Measurements from ENCODE around the gene COMMD9.

COMMD9 gene

GRCh38 chr11:36305047-36305446 is 15.8 kb upstream of the COMMD9 start:
- no peaks in the 10 kb centered on the region for H4K20me1 ChIP-seq (ENCODE audit: insufficient read depth, low read length)
- no peak overlapping the region for H3K4me2 ChIP-seq (ENCODE audit: low read length)
- no peak for TF ChIP-seq CTCF (IDR thresholded peaks at IDR 0.05; ENCODE audit: low read depth, low read length)
- TF ChIP-seq EZH2phosphoT487 (IDR thresholded peaks at IDR 0.05; ENCODE audit: low read depth): no peak
- H3K4me3 ChIP-seq (ENCODE audit: low read length): no peak overlapping the region
- no peak overlapping the region for H3K27ac ChIP-seq (ENCODE audit: low read length)
- no peaks in the 10 kb centered on the region for H3K79me2 ChIP-seq (ENCODE audit: low read length)
- no peaks in the 10 kb centered on the region for H3K9me3 ChIP-seq (ENCODE audit: insufficient read depth, low read length)
- no peak overlapping the region for H2AFZ ChIP-seq (ENCODE audit: low read depth, low read length)
- H3K27me3 ChIP-seq (ENCODE audit: low read depth, low read length): 0 out of 2 replicates have a peak, but pooled peaks cover 7% of the 10 kb centered on the region
- H3K9ac ChIP-seq (ENCODE audit: low read length): no peak overlapping the region
- peaks cover 9% of the 10 kb centered on the region; the same call in 1 of the 2 replicates for H3K4me1 ChIP-seq (ENCODE audit: low read length)
- H3K36me3 ChIP-seq (replicated peaks; ENCODE audit: low read depth, low read length): no peaks in the 10 kb centered on the region

- peaks cover 9% of the 10 kb centered on the region; the same call in 1 of the 2 replicates for H3K4me1 ChIP-seq (ENCODE audit: low read length)
- H4K20me1 ChIP-seq (ENCODE audit: insufficient read depth, low read length): no peaks in the 10 kb centered on the region
- no peak overlapping the region for H3K9ac ChIP-seq (ENCODE audit: low read length)
Observed at GRCh38 chr11:36304351-36304750, 15.1 kb upstream of the COMMD9 start.

GRCh38 chr11:36300650-36301049 is 11.4 kb upstream of the COMMD9 start:
- Histone ChIP-seq H3K9ac (ENCODE audit: low read length) (no peak overlapping the region), H2AFZ (ENCODE audit: low read depth, low read length) (no peak overlapping the region)

More at GRCh38 chr11:36304351-36304750, 15.1 kb upstream of the COMMD9 start:
- TF ChIP-seq CTCF (IDR thresholded peaks at IDR 0.05; ENCODE audit: low read depth, low read length) (no peak), EZH2phosphoT487 (IDR thresholded peaks at IDR 0.05; ENCODE audit: low read depth) (no peak)
- Histone ChIP-seq H3K27ac (ENCODE audit: low read length) (no peak overlapping the region), H3K4me3 (ENCODE audit: low read length) (no peak overlapping the region), H3K9me3 (ENCODE audit: insufficient read depth, low read length) (no peaks in the 10 kb centered on the region), H3K4me2 (ENCODE audit: low read length) (no peak overlapping the region), H2AFZ (ENCODE audit: low read depth, low read length) (no peak overlapping the region), H3K79me2 (ENCODE audit: low read length) (no peaks in the 10 kb centered on the region), H3K27me3 (ENCODE audit: low read depth, low read length) (0 out of 2 replicates have a peak, but pooled peaks cover 7% of the 10 kb centered on the region), H3K36me3 (replicated peaks; ENCODE audit: low read depth, low read length) (no peaks in the 10 kb centered on the region)

GRCh38 chr11:36296884-36297543 is 7.8 kb upstream of the COMMD9 start:
- TF ChIP-seq EZH2phosphoT487 (IDR thresholded peaks at IDR 0.05; ENCODE audit: low read depth) (no peak), CTCF (IDR thresholded peaks at IDR 0.05; ENCODE audit: low read depth, low read length) (no peak)
- H3K4me1 ChIP-seq (ENCODE audit: low read length): peaks cover 11% of the 10 kb centered on the region
- no peak overlapping the region for H3K27ac ChIP-seq (ENCODE audit: low read length)
- H3K27me3 ChIP-seq (ENCODE audit: low read depth, low read length): no peaks in the 10 kb centered on the region
- H3K9ac ChIP-seq (ENCODE audit: low read length): no peak overlapping the region
- no peaks in the 10 kb centered on the region for H4K20me1 ChIP-seq (ENCODE audit: insufficient read depth, low read length)
- no peaks in the 10 kb centered on the region for H3K36me3 ChIP-seq (replicated peaks; ENCODE audit: low read depth, low read length)
- H3K79me2 ChIP-seq (ENCODE audit: low read length): no peaks in the 10 kb centered on the region
- H2AFZ ChIP-seq (ENCODE audit: low read depth, low read length): no peak overlapping the region
- H3K4me2 ChIP-seq (ENCODE audit: low read length): no peak overlapping the region
- no peak overlapping the region for H3K4me3 ChIP-seq (ENCODE audit: low read length)
- H3K9me3 ChIP-seq (ENCODE audit: insufficient read depth, low read length): no peaks in the 10 kb centered on the region

More at GRCh38 chr11:36300650-36301049, 11.4 kb upstream of the COMMD9 start:
- TF ChIP-seq CTCF (IDR thresholded peaks at IDR 0.05; ENCODE audit: low read depth, low read length) (no peak), EZH2phosphoT487 (IDR thresholded peaks at IDR 0.05; ENCODE audit: low read depth) (no peak)
- H3K4me3 ChIP-seq (ENCODE audit: low read length): no peak overlapping the region
- no peaks in the 10 kb centered on the region for H3K9me3 ChIP-seq (ENCODE audit: insufficient read depth, low read length)
- H4K20me1 ChIP-seq (ENCODE audit: insufficient read depth, low read length): no peaks in the 10 kb centered on the region
- H3K36me3 ChIP-seq (replicated peaks; ENCODE audit: low read depth, low read length): no peaks in the 10 kb centered on the region
- no peaks in the 10 kb centered on the region for H3K4me1 ChIP-seq (ENCODE audit: low read length)
- no peak overlapping the region for H3K4me2 ChIP-seq (ENCODE audit: low read length)
- H3K79me2 ChIP-seq (ENCODE audit: low read length): no peaks in the 10 kb centered on the region
- no peaks in the 10 kb centered on the region for H3K27me3 ChIP-seq (ENCODE audit: low read depth, low read length)
- no peak overlapping the region for H3K27ac ChIP-seq (ENCODE audit: low read length)

All from OCI-LY3 (cell line).